GM23338 (cell line): ENCODE data around the gene DLGAP5. TPM values are rescaled to one million over a fixed set of nuclear protein-coding genes. Genes with fewer than 3 reads are reported as not detected.

ENCODE experiments used
- ATAC-seq: fragments of 200-7000 bp; cut with Tn5 transposase; 3 replicates; pipeline ENCODE4 v1.9.1; 2020
- DNase-seq: peaks from one replicate; pipeline ENCODE4 v3.0.0-alpha.2; 2015; ENCODE audit warnings: low spot score
- H2AFZ ChIP-seq: fragments of 200-600 bp; sonication (generic); 2 replicates; pipeline ENCODE4 v1.8.0; 2016; ENCODE audit warnings: antibody characterized with exemption, mild to moderate bottlenecking, moderate library complexity
- H3F3A ChIP-seq: fragments of 200-600 bp; sonication (generic); replicated peaks from 2 replicates; pipeline ENCODE4 v1.8.0; 2017; ENCODE audit warnings: antibody characterized with exemption, mixed run types, low read depth
- H3K27ac ChIP-seq: fragments of 200-600 bp; sonication (generic); 2 replicates; pipeline ENCODE4 v1.6.1; 2016; ENCODE audit warnings: low read depth
- H3K27me3 ChIP-seq: fragments of 200-600 bp; sonication (generic); 2 replicates; pipeline ENCODE4 v1.8.0; 2016; ENCODE audit warnings: mild to moderate bottlenecking, mixed run types, moderate library complexity; ENCODE audit not compliant: insufficient read depth
- H3K36me3 ChIP-seq: fragments of 200-600 bp; sonication (generic); 2 replicates; pipeline ENCODE4 v1.8.0; 2016; ENCODE audit warnings: mild to moderate bottlenecking; ENCODE audit not compliant: insufficient read depth
- H3K4me1 ChIP-seq: fragments of 200-600 bp; sonication (generic); 2 replicates; pipeline ENCODE4 v1.8.0; 2016; ENCODE audit warnings: mild to moderate bottlenecking, moderate library complexity; ENCODE audit not compliant: insufficient read depth
- H3K4me2 ChIP-seq: fragments of 200-600 bp; sonication (generic); 2 replicates; pipeline ENCODE4 v1.7.1; 2017; ENCODE audit warnings: mixed run types
- H3K4me3 ChIP-seq: fragments of 200-600 bp; sonication (generic); 2 replicates; pipeline ENCODE4 v1.6.1; 2016; ENCODE audit warnings: mixed run types
- H3K79me2 ChIP-seq: fragments of 200-600 bp; sonication (generic); replicated peaks from 2 replicates; pipeline ENCODE4 v1.8.0; 2017; ENCODE audit warnings: mild to moderate bottlenecking; ENCODE audit not compliant: insufficient read depth
- H3K9me2 ChIP-seq: fragments of 200-600 bp; sonication (generic); 2 replicates; pipeline ENCODE4 v1.8.0; 2017; ENCODE audit not compliant: insufficient read depth
- H4K20me1 ChIP-seq: fragments of 200-600 bp; sonication (generic); replicated peaks from 2 replicates; pipeline ENCODE4 v1.8.0; 2017; ENCODE audit warnings: mild to moderate bottlenecking; ENCODE audit not compliant: insufficient read depth
- H3K27ac Mint-ChIP-seq: 2 replicates; pipeline ENCODE4 v1.8.0; 2020; ENCODE audit warnings: inconsistent platforms, mild to moderate bottlenecking, moderate library complexity, mixed read lengths
- H3K27me3 Mint-ChIP-seq: 3 replicates; pipeline ENCODE4 v1.8.0; 2022; ENCODE audit warnings: low read depth, mild to moderate bottlenecking, moderate library complexity, mixed read lengths, inconsistent platforms; ENCODE audit not compliant: insufficient read depth, poor library complexity
- H3K36me3 Mint-ChIP-seq: 3 replicates; pipeline ENCODE4 v1.8.0; 2021; ENCODE audit warnings: low read depth, mild to moderate bottlenecking, inconsistent platforms, moderate library complexity, mixed read lengths
- H3K4me1 Mint-ChIP-seq: 3 replicates; pipeline ENCODE4 v1.8.0; 2020; ENCODE audit warnings: mild to moderate bottlenecking, inconsistent platforms, mixed read lengths
- H3K4me3 Mint-ChIP-seq: 3 replicates; pipeline ENCODE4 v1.8.0; 2021; ENCODE audit warnings: moderate library complexity, mild to moderate bottlenecking, inconsistent platforms, mixed read lengths
- H3K9me3 Mint-ChIP-seq: 3 replicates; pipeline ENCODE4 v1.8.0; 2020; ENCODE audit warnings: moderate library complexity, mild to moderate bottlenecking, inconsistent platforms, mixed read lengths
- CREB1 ChIP-seq: fragments of 250-450 bp; sonication (Bioruptor Pico); IDR thresholded peaks from 2 replicates; pipeline ENCODE4 v1.5.0; 2020; ENCODE audit warnings: low read depth, mild to moderate bottlenecking, moderate library complexity
- ETS1 ChIP-seq: IDR thresholded peaks from 2 replicates; pipeline ENCODE4 v1.6.1; 2016; ENCODE audit warnings: antibody characterized with exemption
- EZH2phosphoT487 ChIP-seq: fragments of 200-600 bp; sonication (generic); IDR thresholded peaks from one replicate; pipeline ENCODE4 v1.8.1; 2018; ENCODE audit warnings: antibody characterized with exemption; ENCODE audit not compliant: unreplicated experiment
- JUNB ChIP-seq: IDR thresholded peaks from one replicate; pipeline ENCODE4 v1.6.1; 2016; ENCODE audit warnings: antibody characterized with exemption; ENCODE audit not compliant: unreplicated experiment
- NANOG ChIP-seq: IDR thresholded peaks from 2 replicates; pipeline ENCODE4 v1.6.1; 2016; ENCODE audit warnings: antibody characterized with exemption, borderline replicate concordance
- POLR2AphosphoS5 ChIP-seq: IDR thresholded peaks from 2 replicates; pipeline ENCODE4 v1.6.1; 2016; ENCODE audit warnings: antibody characterized with exemption, low read depth
- REST ChIP-seq: IDR thresholded peaks from one replicate; pipeline ENCODE4 v1.6.1; 2018; ENCODE audit warnings: antibody characterized with exemption; ENCODE audit not compliant: unreplicated experiment
- STAT1 ChIP-seq: IDR thresholded peaks from one replicate; pipeline ENCODE4 v1.6.1; 2016; ENCODE audit warnings: antibody characterized with exemption; ENCODE audit not compliant: unreplicated experiment
- ZNF114 ChIP-seq: fragments of 250-450 bp; sonication (Bioruptor Pico); IDR thresholded peaks from 2 replicates; pipeline ENCODE4 v1.5.0; 2020; ENCODE audit warnings: mild to moderate bottlenecking, moderate library complexity
- ZNF331 ChIP-seq: fragments of 250-450 bp; sonication (Bioruptor Pico); IDR thresholded peaks from 2 replicates; pipeline ENCODE4 v1.5.0; 2020; ENCODE audit warnings: low read depth, mild to moderate bottlenecking, moderate library complexity
- polyA plus RNA-seq: library from polyadenylated mRNA; unstranded; fragments of >200 nt; fragmentation: Nextera tagmentation; extraction: Ambion mirVana; gene quantifications from 2 replicates; pipeline ENCODE4 v1.2.1, GENCODE V29; 2016
- total RNA-seq: library from RNA; depleted of rRNA; stranded (reverse); fragments of >200 nt; shearing (Covaris generic); gene quantifications from 2 replicates; pipeline ENCODE4 v1.2.3, GENCODE V29; 2014

DLGAP5 gene
- total and polyA plus RNA-seq, 2 experiments from 2014 or later: 110 to 117 TPM

GRCh38 chr14:55129086-55129427 lies 62.3 kb downstream of the DLGAP5 start, which contains the start of gene LGALS3 (continued):
- TF ChIP-seq ETS1 (no peak), STAT1 (no peak)

GRCh38 chr14:55128386-55129085 lies 62.8 kb downstream of the DLGAP5 start:
- Histone ChIP-seq H3F3A (no peaks in the 10 kb centered on the region), H3K27me3 (peaks cover 54% of the 10 kb centered on the region), H4K20me1 (0 out of 2 replicates have a peak, but pooled peaks cover 3% of the 10 kb centered on the region), H3K4me1 (0 out of 2 replicates have a peak, but pooled peaks cover 2% of the 10 kb centered on the region), H3K4me2 (peak overlapping the region; percentile 91), H3K4me3 (peak overlapping the region; percentile 74), H3K9me2 (no peaks in the 10 kb centered on the region), H3K36me3 (no peaks in the 10 kb centered on the region), H2AFZ (no peak overlapping the region), H3K27ac (no peak overlapping the region), H3K79me2 (no peaks in the 10 kb centered on the region)
- ATAC-seq (no peak), DNase-seq (no peak)
- H3K27ac Mint-ChIP-seq: no peak overlapping the region
- no peaks in the 10 kb centered on the region for H3K36me3 Mint-ChIP-seq
- peak overlapping the region; percentile 68 for H3K4me3 Mint-ChIP-seq
- H3K4me1 Mint-ChIP-seq: peaks cover 4% of the 10 kb centered on the region; the same call in 2 of the 3 replicates
- no peaks in the 10 kb centered on the region for H3K9me3 Mint-ChIP-seq
- TF ChIP-seq ZNF331 (CRISPR knock-in tag): no peak
- no peak for TF ChIP-seq STAT1
- no peak for TF ChIP-seq REST
- TF ChIP-seq NANOG: no peak
- no peak for TF ChIP-seq ETS1
- no peak for TF ChIP-seq ZNF114 (CRISPR knock-in tag)
- TF ChIP-seq CREB1 (CRISPR knock-in tag): no peak
- no peak for TF ChIP-seq POLR2AphosphoS5
- no peak for TF ChIP-seq JUNB
- TF ChIP-seq EZH2phosphoT487: no peak
- H3K27me3 Mint-ChIP-seq: peaks cover 30% of the 10 kb centered on the region
